GM18861 (cell line): ENCODE data around the gene NLN.
"Not testable (repeated sequence)": the region's sequence is repeated elsewhere in the genome, so short reads cannot be mapped to it uniquely, and the experiment has no call there.

ENCODE experiments used
- ATAC-seq: cut with Tn5 transposase; IDR thresholded peaks from one replicate; pipeline ENCODE4 v1.9.1; 2021; ENCODE audit not compliant: unreplicated experiment

Gene NLN

GRCh38 chr5:65721720-65722574 lies at the start of gene NLN, which contains the start of gene SGTB:
NLN (plus strand) TSS chr5:65722205; CDS start chr5:65722374, 169 bp downstream.
SGTB (minus strand) TSS chr5:65722109; CDS start chr5:65720807, 1,302 bp downstream.
- peak; percentile 79 for ATAC-seq

GRCh38 chr5:65672796-65673195 lies 49.2 kb upstream of the NLN start:
- no peak for ATAC-seq

- ATAC-seq = no peak
Measured at GRCh38 chr5:65674749-65675148, 47.3 kb upstream of the NLN start.

- ATAC-seq = not testable (repeated sequence)
Measured at GRCh38 chr5:65676056-65676455, 45.9 kb upstream of the NLN start.

GRCh38 chr5:65682148-65682547 lies 39.9 kb upstream of the NLN start:
- no peak for ATAC-seq

- ATAC-seq = no peak
Measured at GRCh38 chr5:65693121-65693520, 28.9 kb upstream of the NLN start.

GRCh38 chr5:65695162-65695755 lies 26.7 kb upstream of the NLN start:
- peak; percentile 43 for ATAC-seq

GRCh38 chr5:65695896-65696295 lies 26.1 kb upstream of the NLN start:
- ATAC-seq = no peak

GRCh38 chr5:65696892-65697291 lies 25.1 kb upstream of the NLN start:
- no peak for ATAC-seq

GRCh38 chr5:65699338-65699737 lies 22.7 kb upstream of the NLN start:
- no peak for ATAC-seq

- no peak for ATAC-seq
Measured at GRCh38 chr5:65702036-65702435, 20.0 kb upstream of the NLN start.

GRCh38 chr5:65704621-65705239 lies 17.3 kb upstream of the NLN start:
- ATAC-seq = no peak

GRCh38 chr5:65707663-65708062 lies 14.3 kb upstream of the NLN start:
- ATAC-seq = no peak

- no peak for ATAC-seq
Measured at GRCh38 chr5:65708145-65708544, 13.9 kb upstream of the NLN start.

- no peak for ATAC-seq
Measured at GRCh38 chr5:65718576-65719310, 3.3 kb upstream of the NLN start.

- peak; percentile 31 for ATAC-seq
Measured at GRCh38 chr5:65721050-65721719, 820 bp upstream of the NLN start.

GRCh38 chr5:65722575-65723403 lies 784 bp downstream of the NLN start:
- no peak for ATAC-seq

GRCh38 chr5:65727491-65728156 lies 5.6 kb downstream of the NLN start:
- ATAC-seq = no peak

GRCh38 chr5:65728218-65728617 lies 6.2 kb downstream of the NLN start:
- ATAC-seq = no peak
